Measurements from ENCODE around the gene TSACC.

DNA sequence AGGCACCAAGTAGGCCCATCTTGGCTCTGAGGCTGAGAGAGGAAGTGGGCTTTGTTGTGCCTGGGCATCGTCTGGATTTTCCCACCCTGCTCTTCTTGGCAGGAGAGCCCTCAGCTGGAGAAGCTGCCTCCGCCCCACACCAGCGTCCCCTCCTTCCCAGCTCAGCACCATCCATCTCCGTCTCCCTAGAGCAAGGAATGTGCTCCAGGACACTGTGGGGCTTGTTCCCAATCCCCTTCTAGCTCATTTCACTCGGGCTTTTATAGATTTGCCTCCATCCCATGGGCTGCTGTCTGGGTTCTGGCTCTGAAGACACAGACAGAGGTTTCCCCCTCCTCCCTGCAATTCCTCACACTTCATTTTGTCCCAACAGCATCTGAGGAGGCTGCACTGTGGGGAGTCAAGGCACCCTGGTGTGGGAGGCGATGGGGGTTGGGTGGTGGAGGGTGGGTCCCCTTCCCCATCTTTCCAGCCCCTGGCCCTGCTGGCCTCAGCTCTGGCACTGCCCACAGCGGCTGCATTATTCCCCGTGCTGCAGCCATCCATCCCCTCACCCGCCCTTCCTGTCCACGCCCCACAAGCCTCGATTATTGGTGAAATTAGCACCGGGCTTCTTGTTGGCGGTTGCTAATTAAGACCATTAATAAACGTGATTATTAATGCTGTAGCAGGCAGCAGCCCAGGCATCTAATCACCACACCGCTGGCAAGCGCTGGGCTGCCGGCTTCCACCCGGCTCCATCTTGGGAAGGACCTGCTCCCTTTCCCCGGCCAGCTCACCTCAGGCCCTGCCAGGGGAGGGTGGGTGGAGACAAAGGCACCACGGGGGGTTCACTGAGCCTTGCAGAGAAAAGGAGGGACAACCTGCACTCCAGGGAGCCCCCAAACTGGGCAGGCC lies 52.4 kb downstream of the TSACC start:
- TF ChIP-seq, protein P1, sequence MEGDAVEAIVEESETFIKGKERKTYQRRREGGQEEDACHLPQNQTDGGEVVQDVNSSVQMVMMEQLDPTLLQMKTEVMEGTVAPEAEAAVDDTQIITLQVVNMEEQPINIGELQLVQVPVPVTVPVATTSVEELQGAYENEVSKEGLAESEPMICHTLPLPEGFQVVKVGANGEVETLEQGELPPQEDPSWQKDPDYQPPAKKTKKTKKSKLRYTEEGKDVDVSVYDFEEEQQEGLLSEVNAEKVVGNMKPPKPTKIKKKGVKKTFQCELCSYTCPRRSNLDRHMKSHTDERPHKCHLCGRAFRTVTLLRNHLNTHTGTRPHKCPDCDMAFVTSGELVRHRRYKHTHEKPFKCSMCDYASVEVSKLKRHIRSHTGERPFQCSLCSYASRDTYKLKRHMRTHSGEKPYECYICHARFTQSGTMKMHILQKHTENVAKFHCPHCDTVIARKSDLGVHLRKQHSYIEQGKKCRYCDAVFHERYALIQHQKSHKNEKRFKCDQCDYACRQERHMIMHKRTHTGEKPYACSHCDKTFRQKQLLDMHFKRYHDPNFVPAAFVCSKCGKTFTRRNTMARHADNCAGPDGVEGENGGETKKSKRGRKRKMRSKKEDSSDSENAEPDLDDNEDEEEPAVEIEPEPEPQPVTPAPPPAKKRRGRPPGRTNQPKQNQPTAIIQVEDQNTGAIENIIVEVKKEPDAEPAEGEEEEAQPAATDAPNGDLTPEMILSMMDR (IDR thresholded peaks at IDR 0.05; ENCODE audit: control extremely low read depth in 1 of 3, insufficient read depth in 1 of 3, low read depth in 1 of 3, low read length in 3 of 3): no peak
- TF ChIP-seq POLR2A (IDR thresholded peaks at IDR 0.05; ENCODE audit: control extremely low read depth in 1 of 2, low read depth in 2 of 2, low read length in 2 of 2): no peak
- no peak for TF ChIP-seq EP300 (IDR thresholded peaks at IDR 0.05; ENCODE audit: borderline replicate concordance in 1 of 2, low read depth in 2 of 2, low read length in 2 of 2)
- TF ChIP-seq EZH2 (IDR thresholded peaks at IDR 0.05; ENCODE audit: low read depth, low read length, severe bottlenecking): no peak
- no peak for TF ChIP-seq CHD2 (IDR thresholded peaks at IDR 0.05; ENCODE audit: low read length)
- no peak for TF ChIP-seq TCF12 (IDR thresholded peaks at IDR 0.05; ENCODE audit: low read depth, low read length)

Data from H1 (cell line).